ENCODE results near the gene NACA2.

NACA2 gene

GRCh38 chr17:61591018-61591417 is at the start of gene NACA2:
Gene NACA2, minus strand, starts transcription at chr17:61591219. Its CDS starts 39 bp downstream, at chr17:61591180.
- TF ChIP-seq ZBTB7A (IDR thresholded peaks at IDR 0.05; ENCODE audit: low read depth) (no peak), YY1 (IDR thresholded peaks at IDR 0.05; ENCODE audit: low read depth) (no peak), MAX (IDR thresholded peaks at IDR 0.05) (no peak), FOXM1 (IDR thresholded peaks at IDR 0.05; ENCODE audit: borderline replicate concordance, low read depth) (no peak), CEBPB (IDR thresholded peaks at IDR 0.05) (no peak), TCF12 (IDR thresholded peaks at IDR 0.05; ENCODE audit: low read depth) (no peak), EGR1 (IDR thresholded peaks at IDR 0.05) (no peak), TAF1 (IDR thresholded peaks at IDR 0.05; ENCODE audit: low read depth) (no peak), TEAD4 (IDR thresholded peaks at IDR 0.05) (no peak), NFIC (IDR thresholded peaks at IDR 0.05) (no peak), REST (IDR thresholded peaks at IDR 0.05; ENCODE audit: low read depth) (no peak), EP300 (IDR thresholded peaks at IDR 0.05; ENCODE audit: borderline replicate concordance) (no peak)

GRCh38 chr17:61639818-61640217 is 48.8 kb upstream of the NACA2 start:
- TF ChIP-seq CREB1 (IDR thresholded peaks at IDR 0.05; ENCODE audit: low read depth), result no peak
- TF ChIP-seq NFIC (IDR thresholded peaks at IDR 0.05), result no peak
- no peak for TF ChIP-seq USF1 (IDR thresholded peaks at IDR 0.05)

GRCh38 chr17:61638087-61638486 is 47.1 kb upstream of the NACA2 start:
- TF ChIP-seq YY1 (IDR thresholded peaks at IDR 0.05; ENCODE audit: low read depth) (no peak), TEAD4 (IDR thresholded peaks at IDR 0.05) (no peak), TCF12 (IDR thresholded peaks at IDR 0.05; ENCODE audit: low read depth) (no peak), ZBTB7A (IDR thresholded peaks at IDR 0.05; ENCODE audit: low read depth) (no peak), FOXM1 (IDR thresholded peaks at IDR 0.05; ENCODE audit: borderline replicate concordance, low read depth) (no peak), MAX (IDR thresholded peaks at IDR 0.05) (no peak), CREB1 (IDR thresholded peaks at IDR 0.05; ENCODE audit: low read depth) (no peak)

GRCh38 chr17:61635913-61636432 is 45.0 kb upstream of the NACA2 start:
- TF ChIP-seq USF1 (IDR thresholded peaks at IDR 0.05), result no peak
- peak; percentile 93 for TF ChIP-seq RAD21 (IDR thresholded peaks at IDR 0.05; ENCODE audit: low read depth)

- TF ChIP-seq USF1 (IDR thresholded peaks at IDR 0.05) (no peak), MAX (IDR thresholded peaks at IDR 0.05) (no peak), CREB1 (IDR thresholded peaks at IDR 0.05; ENCODE audit: low read depth) (no peak), CEBPB (IDR thresholded peaks at IDR 0.05) (no peak), EGR1 (IDR thresholded peaks at IDR 0.05) (no peak), TCF12 (IDR thresholded peaks at IDR 0.05; ENCODE audit: low read depth) (no peak), ZBTB7A (IDR thresholded peaks at IDR 0.05; ENCODE audit: low read depth) (no peak), TEAD4 (IDR thresholded peaks at IDR 0.05) (no peak), FOXM1 (IDR thresholded peaks at IDR 0.05; ENCODE audit: borderline replicate concordance, low read depth) (no peak), YY1 (IDR thresholded peaks at IDR 0.05; ENCODE audit: low read depth) (no peak), REST (IDR thresholded peaks at IDR 0.05; ENCODE audit: low read depth) (no peak), RAD21 (IDR thresholded peaks at IDR 0.05; ENCODE audit: low read depth) (no peak), NFIC (IDR thresholded peaks at IDR 0.05) (no peak), TAF1 (IDR thresholded peaks at IDR 0.05; ENCODE audit: low read depth) (no peak), EP300 (IDR thresholded peaks at IDR 0.05; ENCODE audit: borderline replicate concordance) (no peak)
These were observed 44.0 kb upstream of the NACA2 start for GRCh38 chr17:61634942-61635538.
